SK-N-MC (cell line): ENCODE results near the gene PTGES3L.
A peak's percentile ranks its signal among the peaks of the same experiment; 100 is the strongest.

ENCODE experiments used
- DNase-seq: peaks from one replicate; pipeline ENCODE4 v3.0.0-alpha.2; 2011; ENCODE audit warnings: low read depth, low spot score
- H3K27ac ChIP-seq: fragments of 200-600 bp; sonication (generic); 2 replicates; pipeline ENCODE4 v1.5.1; 2016; ENCODE audit warnings: mixed run types
- H3K36me3 ChIP-seq: fragments of 200-600 bp; sonication (generic); 2 replicates; pipeline ENCODE4 v1.6.1; 2017; ENCODE audit warnings: antibody characterized with exemption, low read length, mixed read lengths; ENCODE audit not compliant: insufficient read depth
- H3K4me3 ChIP-seq: fragments of 200-600 bp; sonication (generic); 2 replicates; pipeline ENCODE4 v1.5.1; 2016
- H3K9ac ChIP-seq: fragments of 200-600 bp; sonication (generic); 2 replicates; pipeline ENCODE4 v1.8.0; 2017; ENCODE audit warnings: mixed run types, mixed read lengths; ENCODE audit not compliant: insufficient read length
- H3K9me3 ChIP-seq: fragments of 200-600 bp; sonication (generic); 2 replicates; pipeline ENCODE4 v1.6.1; 2017; ENCODE audit warnings: low read depth, mild to moderate bottlenecking, antibody characterized with exemption, low read length, moderate library complexity, mixed read lengths
- EZH2 ChIP-seq: fragments of 200-600 bp; sonication (generic); IDR thresholded peaks from one replicate; pipeline ENCODE4 v1.6.1; 2017; ENCODE audit warnings: antibody characterized with exemption
- FOXP2 ChIP-seq: optimal IDR thresholded peaks from 2 replicates; pipeline ENCODE3; 2011; ENCODE audit warnings: mild to moderate bottlenecking, moderate library complexity; ENCODE audit not compliant: insufficient read depth; ENCODE audit errors: extremely low read length, control extremely low read depth
- POLR2AphosphoS5 ChIP-seq: IDR thresholded peaks from 2 replicates; pipeline ENCODE4 v1.6.1; 2012; ENCODE audit warnings: mild to moderate bottlenecking, low read depth, low read length, borderline replicate concordance

Gene PTGES3L

GRCh38 chr17:43015579-43015978 is 35.7 kb upstream of the PTGES3L start:
- no peaks in the 10 kb centered on the region for H3K9me3 ChIP-seq
- DNase-seq = no peak
- no peak overlapping the region for H3K9ac ChIP-seq
- TF ChIP-seq EZH2 = no peak
- TF ChIP-seq FOXP2 = no peak
- no peak for TF ChIP-seq POLR2AphosphoS5
- H3K36me3 ChIP-seq = no peaks in the 10 kb centered on the region
- H3K4me3 ChIP-seq = no peak overlapping the region
- no peak overlapping the region for H3K27ac ChIP-seq

GRCh38 chr17:43014649-43015542 is 35.0 kb upstream of the PTGES3L start:
- H3K4me3 ChIP-seq = no peak overlapping the region
- no peak overlapping the region for H3K9ac ChIP-seq
- DNase-seq = no peak
- no peaks in the 10 kb centered on the region for H3K9me3 ChIP-seq
- H3K36me3 ChIP-seq = no peaks in the 10 kb centered on the region
- H3K27ac ChIP-seq = no peak overlapping the region
- TF ChIP-seq POLR2AphosphoS5 (no peak), EZH2 (no peak), FOXP2 (no peak)

GRCh38 chr17:43014020-43014648 is 34.3 kb upstream of the PTGES3L start:
- no peak for DNase-seq

GRCh38 chr17:43013296-43013695 is 33.4 kb upstream of the PTGES3L start:
- DNase-seq = no peak
- TF ChIP-seq FOXP2 (no peak), EZH2 (no peak), POLR2AphosphoS5 (no peak)
- Histone ChIP-seq H3K9me3 (no peaks in the 10 kb centered on the region), H3K4me3 (no peak overlapping the region), H3K27ac (no peak overlapping the region), H3K36me3 (no peaks in the 10 kb centered on the region), H3K9ac (no peak overlapping the region)

More at GRCh38 chr17:43014020-43014648, 34.3 kb upstream of the PTGES3L start:
- Histone ChIP-seq H3K4me3 (no peak overlapping the region), H3K36me3 (no peaks in the 10 kb centered on the region), H3K27ac (no peak overlapping the region), H3K9ac (no peak overlapping the region), H3K9me3 (no peaks in the 10 kb centered on the region)
- TF ChIP-seq FOXP2 (no peak), EZH2 (no peak), POLR2AphosphoS5 (no peak)

GRCh38 chr17:43011728-43012472 is 32.0 kb upstream of the PTGES3L start:
- Histone ChIP-seq H3K4me3 (no peak overlapping the region), H3K27ac (no peak overlapping the region), H3K9ac (no peak overlapping the region), H3K9me3 (no peaks in the 10 kb centered on the region), H3K36me3 (no peaks in the 10 kb centered on the region)
- no peak for DNase-seq
- TF ChIP-seq POLR2AphosphoS5 (no peak), FOXP2 (no peak), EZH2 (no peak)

DNA sequence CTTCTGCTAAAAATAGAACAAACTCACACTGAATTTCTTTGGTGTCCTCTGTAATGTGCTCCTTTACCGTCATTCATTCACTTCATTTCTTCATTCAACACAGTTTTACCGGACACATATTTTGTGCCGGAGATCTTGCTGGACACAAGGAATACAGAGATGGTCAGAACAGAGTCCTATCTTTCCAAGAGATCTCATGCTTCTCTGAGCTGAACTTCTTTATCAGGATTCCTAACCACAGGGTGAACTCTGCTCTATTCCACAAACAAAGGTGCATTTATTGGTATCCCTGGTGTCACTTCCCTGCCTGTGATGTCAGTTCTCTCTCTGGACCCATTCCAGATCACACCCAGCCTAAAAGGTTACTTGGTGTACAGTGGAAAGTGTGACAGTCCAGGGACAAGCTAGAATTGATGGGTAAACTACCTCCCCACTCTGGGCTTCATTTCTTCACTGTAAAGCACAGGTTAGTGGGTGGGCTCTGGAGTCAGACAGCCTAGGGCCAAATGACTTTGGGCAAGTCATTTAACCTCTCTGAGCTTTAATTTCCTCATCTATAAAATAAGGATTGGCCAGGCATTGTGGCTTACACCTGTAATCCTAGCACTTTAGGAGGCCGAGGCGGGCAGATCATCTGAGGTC is 30.9 kb upstream of the PTGES3L start:
- no peak for DNase-seq
- H3K4me3 ChIP-seq = no peak overlapping the region
- H3K9me3 ChIP-seq = no peaks in the 10 kb centered on the region
- no peak overlapping the region for H3K9ac ChIP-seq
- H3K36me3 ChIP-seq = no peaks in the 10 kb centered on the region
- H3K27ac ChIP-seq = no peak overlapping the region
- TF ChIP-seq FOXP2 (no peak), POLR2AphosphoS5 (no peak), EZH2 (no peak)

DNA sequence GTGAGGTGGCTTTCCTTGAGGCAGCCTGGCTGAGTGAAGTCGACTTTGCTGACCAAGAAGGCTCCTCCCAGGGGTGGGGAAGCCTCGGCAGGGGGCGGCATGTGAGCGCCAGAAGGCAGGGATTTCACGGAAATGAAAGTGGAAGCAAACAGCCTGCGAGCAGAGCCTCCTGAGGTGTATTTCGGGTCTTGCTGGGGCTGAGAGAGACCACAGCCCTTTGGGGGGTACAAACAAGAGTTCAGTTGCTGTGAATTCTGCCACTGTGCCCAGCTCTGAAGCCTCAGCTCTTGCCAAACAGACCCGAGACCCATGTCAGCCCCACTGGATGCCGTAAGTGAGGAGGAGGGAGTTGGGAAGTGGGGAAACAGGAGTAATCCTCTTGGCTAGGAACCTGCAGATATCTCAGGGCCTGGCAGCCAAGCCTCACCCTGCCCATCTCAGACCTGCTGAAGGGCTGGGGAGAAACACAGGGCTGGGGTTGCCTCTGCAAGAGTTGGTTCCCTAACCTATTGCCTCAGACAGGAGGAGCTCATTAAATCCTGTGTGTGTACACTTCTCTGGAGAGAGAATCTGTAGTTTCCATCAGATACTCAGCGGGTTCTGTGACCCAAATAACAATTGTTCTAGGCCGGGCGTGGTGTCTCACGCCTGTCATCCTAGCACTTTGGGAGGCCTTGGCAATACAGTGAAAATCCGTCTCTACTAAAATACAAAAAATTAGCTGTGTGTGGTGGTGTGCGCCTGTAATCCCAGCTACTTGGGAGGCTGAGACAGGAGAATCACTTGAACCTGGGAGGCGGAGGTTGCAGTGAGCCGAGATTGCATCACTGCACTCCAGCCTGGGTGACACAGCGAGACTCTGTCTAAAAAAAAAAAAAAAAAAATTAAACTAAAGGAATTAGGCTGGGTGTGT is 27.0 kb upstream of the PTGES3L start, which contains the start of gene IFI35:
Gene IFI35, plus strand, starts transcription at position 146 of the 913 bp plus-strand sequence. Its CDS starts 164 bp downstream, at position 310.
- Histone ChIP-seq H3K9me3 (no peaks in the 10 kb centered on the region), H3K9ac (peak within 1 kb of the TSS; percentile 83), H3K4me3 (peak within 1 kb of the TSS; percentile 83), H3K36me3 (peaks cover 24% of the 10 kb centered on the region), H3K27ac (peak within 1 kb of the TSS; percentile 89)
- TF ChIP-seq POLR2AphosphoS5 = no peak
- no peak for TF ChIP-seq FOXP2
- TF ChIP-seq EZH2 = no peak
- no peak for DNase-seq
